Brain microvascular endothelial cell (primary cell): Measurements from ENCODE around the gene THBS2.
"Not testable (repeated sequence)": the region's sequence is repeated elsewhere in the genome, so short reads cannot be mapped to it uniquely, and the experiment has no call there.

ENCODE experiments used
- DNase-seq: peaks from one replicate; pipeline ENCODE4 v3.0.0-alpha.2; 2020
- H3K27ac ChIP-seq: fragments of 250-450 bp; sonication (Bioruptor Pico); 2 replicates; pipeline ENCODE4 v1.5.1; 2020; ENCODE audit warnings: mild to moderate bottlenecking, moderate library complexity
- H3K27me3 ChIP-seq: fragments of 250-450 bp; sonication (Bioruptor Pico); replicated peaks from 2 replicates; pipeline ENCODE4 v1.5.1; 2020; ENCODE audit warnings: mild to moderate bottlenecking
- H3K36me3 ChIP-seq: fragments of 250-450 bp; sonication (Bioruptor Pico); replicated peaks from 2 replicates; pipeline ENCODE4 v1.5.1; 2020; ENCODE audit warnings: mild to moderate bottlenecking
- H3K4me3 ChIP-seq: 2 replicates; pipeline ENCODE4 v1.5.1; 2011; ENCODE audit warnings: low read depth, mild to moderate bottlenecking, control low read depth, low read length, moderate library complexity
- in situ Hi-C: cut with HindIII; loops from 2 replicates; pipeline ENCODE4 v1.10.0; 2017; ENCODE audit warnings: low sequenced_read_pairs, low pct_ligation_motif_present
- TF ChIP-seq, protein P1 (sequence below): IDR thresholded peaks from 2 replicates; pipeline ENCODE4 v1.5.1; 2011; ENCODE audit warnings: low read depth, mild to moderate bottlenecking, moderate library complexity, low read length, control low read depth, inconsistent platforms; ENCODE audit errors: missing control alignments

The THBS2 gene

DNA sequence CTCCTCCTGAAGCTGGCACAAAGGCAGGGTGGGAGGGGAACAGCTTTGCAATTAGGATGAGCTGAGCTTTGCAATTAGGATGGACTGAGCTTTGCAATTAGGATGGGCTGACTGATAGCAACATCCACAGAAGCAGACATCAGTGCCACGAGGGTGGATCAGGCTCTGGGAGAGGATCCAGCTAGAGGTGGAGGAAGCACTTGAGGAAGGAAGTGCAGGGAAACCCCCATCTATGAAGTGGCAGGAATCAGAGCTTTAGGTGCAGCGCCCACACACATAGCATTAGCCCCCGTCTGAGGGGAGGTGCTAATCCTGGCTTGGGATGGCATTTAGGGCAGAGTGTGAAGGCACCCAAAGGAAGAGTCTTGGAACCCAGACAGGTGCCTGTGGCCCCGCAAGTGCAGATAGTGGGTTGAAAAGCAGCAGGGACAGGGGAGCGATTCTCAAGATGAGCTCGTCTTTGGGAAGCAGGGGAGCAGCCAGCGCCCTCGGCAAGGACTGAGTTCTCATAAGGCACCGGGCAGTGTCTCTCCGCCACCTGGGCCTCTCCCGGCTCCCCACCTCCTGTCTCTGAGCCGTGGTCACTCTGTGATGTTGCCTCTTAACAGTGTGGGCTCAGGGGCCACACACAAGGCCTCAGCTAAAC lies 12.0 kb upstream of the THBS2 start:
- in situ Hi-C loops = no loop called here
- Histone ChIP-seq H3K27ac (no peak overlapping the region), H3K36me3 (no peaks in the 10 kb centered on the region), H3K4me3 (no peak overlapping the region), H3K27me3 (no peaks in the 10 kb centered on the region)
- no peak for DNase-seq
- TF ChIP-seq, protein P1, sequence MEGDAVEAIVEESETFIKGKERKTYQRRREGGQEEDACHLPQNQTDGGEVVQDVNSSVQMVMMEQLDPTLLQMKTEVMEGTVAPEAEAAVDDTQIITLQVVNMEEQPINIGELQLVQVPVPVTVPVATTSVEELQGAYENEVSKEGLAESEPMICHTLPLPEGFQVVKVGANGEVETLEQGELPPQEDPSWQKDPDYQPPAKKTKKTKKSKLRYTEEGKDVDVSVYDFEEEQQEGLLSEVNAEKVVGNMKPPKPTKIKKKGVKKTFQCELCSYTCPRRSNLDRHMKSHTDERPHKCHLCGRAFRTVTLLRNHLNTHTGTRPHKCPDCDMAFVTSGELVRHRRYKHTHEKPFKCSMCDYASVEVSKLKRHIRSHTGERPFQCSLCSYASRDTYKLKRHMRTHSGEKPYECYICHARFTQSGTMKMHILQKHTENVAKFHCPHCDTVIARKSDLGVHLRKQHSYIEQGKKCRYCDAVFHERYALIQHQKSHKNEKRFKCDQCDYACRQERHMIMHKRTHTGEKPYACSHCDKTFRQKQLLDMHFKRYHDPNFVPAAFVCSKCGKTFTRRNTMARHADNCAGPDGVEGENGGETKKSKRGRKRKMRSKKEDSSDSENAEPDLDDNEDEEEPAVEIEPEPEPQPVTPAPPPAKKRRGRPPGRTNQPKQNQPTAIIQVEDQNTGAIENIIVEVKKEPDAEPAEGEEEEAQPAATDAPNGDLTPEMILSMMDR = no peak

DNA sequence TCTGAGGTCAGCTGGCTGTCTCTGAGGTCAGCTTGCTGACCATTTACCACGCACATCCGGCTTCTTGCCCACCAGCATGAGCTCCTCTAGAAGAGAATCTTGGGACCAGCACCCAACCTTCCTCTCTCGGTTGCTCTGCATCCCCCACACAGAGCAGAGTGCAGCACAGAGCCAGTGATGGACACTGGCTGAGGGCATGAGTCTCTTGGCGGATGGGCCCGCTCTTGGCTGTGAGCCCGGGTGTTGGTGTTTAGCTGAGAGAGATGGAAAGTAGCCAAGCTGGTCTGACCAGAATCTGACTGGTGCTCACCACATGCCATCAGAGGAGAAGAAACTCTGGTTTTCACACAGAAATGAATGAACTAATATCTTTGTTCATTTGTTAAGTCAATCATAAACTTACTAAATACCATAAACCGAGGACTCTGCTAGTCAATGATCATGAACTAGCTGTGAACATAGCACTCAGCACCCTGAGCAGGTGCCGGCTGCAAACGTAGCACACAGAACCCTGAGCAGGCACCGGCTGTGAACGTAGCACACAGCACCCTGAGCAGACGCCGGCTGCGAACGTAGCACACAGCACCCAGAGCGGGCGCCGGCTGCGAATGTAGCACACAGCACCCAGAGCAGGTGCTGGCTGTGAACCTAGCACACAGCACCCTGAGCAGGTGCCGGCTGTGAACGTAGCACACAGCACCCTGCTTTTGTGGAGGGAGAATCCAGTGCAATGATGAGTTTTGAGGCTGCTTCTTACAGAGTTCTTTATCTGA lies 10.4 kb upstream of the THBS2 start:
- DNase-seq = peak; percentile 48
- TF ChIP-seq, protein P1 = no peak
- H3K4me3 ChIP-seq = no peak overlapping the region
- H3K27ac ChIP-seq = no peak overlapping the region
- in situ Hi-C loops = no loop called here
- no peaks in the 10 kb centered on the region for H3K36me3 ChIP-seq
- H3K27me3 ChIP-seq = no peaks in the 10 kb centered on the region

DNA sequence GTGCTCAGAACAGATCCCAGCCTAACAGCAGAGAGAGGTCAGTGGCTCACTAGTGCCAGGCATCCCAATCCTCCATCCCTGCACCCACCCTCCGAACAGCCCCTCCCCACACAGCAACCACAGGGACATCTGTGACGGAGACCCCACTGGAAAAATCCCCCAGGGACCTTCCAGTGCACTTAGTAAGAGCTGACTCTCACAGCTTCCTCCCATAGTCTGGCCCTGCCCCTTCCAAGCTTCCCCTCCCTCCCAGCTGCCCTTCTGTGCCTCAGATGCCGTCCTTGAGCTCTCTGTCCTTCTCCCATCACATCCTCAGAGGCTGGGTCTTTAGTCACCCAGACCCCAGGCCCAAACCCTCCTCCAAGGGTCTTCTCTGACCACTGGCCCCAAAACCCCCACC lies 9.7 kb upstream of the THBS2 start:
- Histone ChIP-seq H3K27me3 (no peaks in the 10 kb centered on the region), H3K4me3 (no peak overlapping the region), H3K36me3 (no peaks in the 10 kb centered on the region), H3K27ac (no peak overlapping the region)
- in situ Hi-C loops = no loop called here
- no peak for DNase-seq
- TF ChIP-seq, protein P1 = no peak

DNA sequence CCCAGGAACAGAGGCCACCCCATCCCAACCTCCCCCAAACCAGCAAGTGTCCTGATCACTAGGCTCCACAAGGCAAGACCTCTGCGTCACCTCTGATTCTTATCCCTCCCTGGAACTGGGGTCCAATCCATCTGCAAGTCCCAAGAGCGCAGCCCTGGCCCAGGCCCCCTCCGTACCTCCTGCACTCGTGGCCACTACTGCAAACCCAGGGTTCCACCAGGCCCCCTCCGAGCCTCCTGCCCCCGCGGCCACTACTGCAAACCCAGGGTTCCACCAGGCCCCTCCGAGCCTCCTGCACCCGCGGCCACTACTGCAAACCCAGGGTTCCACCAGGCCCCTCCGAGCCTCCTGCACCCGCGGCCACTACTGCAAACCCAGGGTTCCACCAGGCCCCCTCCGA lies 9.0 kb upstream of the THBS2 start:
- DNase-seq, H3K27me3 ChIP-seq, H3K4me3 ChIP-seq, H3K27ac ChIP-seq, H3K36me3 ChIP-seq, in situ Hi-C loops: not testable (repeated sequence)

DNA sequence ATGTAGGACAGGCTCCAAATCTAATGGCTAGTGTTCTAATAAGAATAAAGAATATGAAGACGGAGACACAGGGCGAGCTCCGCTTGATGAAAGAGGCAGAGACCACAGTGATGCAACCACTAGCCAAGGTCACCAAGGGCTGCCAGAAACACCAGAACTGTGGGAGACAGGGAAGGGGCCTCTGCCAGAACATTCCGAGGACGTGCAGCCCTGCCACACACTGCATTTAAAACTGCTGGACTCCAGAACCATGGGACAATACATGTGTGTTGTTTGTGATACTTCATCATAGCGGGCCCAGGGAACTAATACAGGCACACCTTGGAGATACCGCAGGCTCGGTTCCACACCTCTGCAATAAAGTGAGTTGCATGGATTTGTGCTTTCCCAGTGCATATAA lies 2.9 kb upstream of the THBS2 start:
- H3K36me3 ChIP-seq = peaks cover 5% of the 10 kb centered on the region
- H3K27me3 ChIP-seq = no peaks in the 10 kb centered on the region
- H3K27ac ChIP-seq = no peak overlapping the region
- in situ Hi-C loops = no loop called here
- H3K4me3 ChIP-seq = no peak overlapping the region
- DNase-seq = no peak
- TF ChIP-seq, protein P1 = no peak

DNA sequence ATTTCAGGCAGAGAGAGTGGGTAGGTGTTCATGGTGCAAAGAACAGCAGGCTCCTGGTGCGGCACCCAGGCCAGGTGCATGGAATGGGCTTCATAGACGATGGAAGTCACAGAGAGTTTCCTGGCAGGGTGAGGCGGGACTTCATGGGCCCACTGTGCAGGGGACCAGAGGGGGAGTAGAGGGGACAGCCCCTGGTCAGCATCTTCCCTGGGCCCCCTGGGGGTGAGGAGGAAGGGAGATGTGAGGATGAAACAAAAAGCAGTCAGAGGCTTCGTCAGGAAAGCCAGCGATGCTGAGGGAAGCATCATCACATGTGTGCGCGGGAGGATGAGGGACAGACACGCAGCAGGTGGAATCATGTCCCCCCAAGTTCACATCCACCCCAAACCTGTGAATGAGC lies 2.4 kb upstream of the THBS2 start:
- no peak for DNase-seq
- TF ChIP-seq, protein P1 = no peak

More for the DNA sequence above, 2.4 kb upstream of the THBS2 start:
- peaks cover 8% of the 10 kb centered on the region for H3K36me3 ChIP-seq
- H3K27me3 ChIP-seq = no peaks in the 10 kb centered on the region
- in situ Hi-C loops = no loop called here
- H3K4me3 ChIP-seq = no peak overlapping the region
- no peak overlapping the region for H3K27ac ChIP-seq
